HepG2 (cell line): ENCODE measurements around the gene PDLIM7. TPM values are rescaled to one million over a fixed set of nuclear protein-coding genes. Genes with fewer than 3 reads are reported as not detected.

Experiments
- E2F1 ChIP-seq: sonication (generic); formaldehyde crosslinking; IDR thresholded peaks from 2 replicates; pipeline ENCODE4 v1.5.0; 2020; ENCODE audit warnings: missing genetic modification reagents
- EEA1 ChIP-seq: sonication (generic); formaldehyde crosslinking; IDR thresholded peaks from 2 replicates; pipeline ENCODE4 v1.5.1; 2020; ENCODE audit warnings: mild to moderate bottlenecking, missing genetic modification reagents, borderline replicate concordance
- IRF2 ChIP-seq: IDR thresholded peaks from 2 replicates; pipeline ENCODE4 v1.6.1; 2018; ENCODE audit warnings: missing genetic modification reagents, missing compliant biosample characterization
- MLLT10 ChIP-seq: sonication (generic); formaldehyde crosslinking; IDR thresholded peaks from 2 replicates; pipeline ENCODE4 v1.4.0; 2020; ENCODE audit warnings: missing genetic modification reagents
- ZBTB3 ChIP-seq: sonication (generic); formaldehyde crosslinking; IDR thresholded peaks from 2 replicates; pipeline ENCODE4 v1.4.0; 2020; ENCODE audit warnings: low read depth, mild to moderate bottlenecking, moderate library complexity, missing genetic modification reagents, borderline replicate concordance
- ZFP82 ChIP-seq: sonication (generic); formaldehyde crosslinking; IDR thresholded peaks from 2 replicates; pipeline ENCODE4 v1.5.1; 2020; ENCODE audit warnings: mild to moderate bottlenecking, missing genetic modification reagents, borderline replicate concordance
- ZKSCAN8 ChIP-seq: IDR thresholded peaks from 2 replicates; pipeline ENCODE4 v1.6.1; 2016; ENCODE audit warnings: borderline replicate concordance, missing genetic modification reagents, missing compliant biosample characterization
- ZNF143 ChIP-seq: sonication (generic); formaldehyde crosslinking; IDR thresholded peaks from 2 replicates; pipeline ENCODE4 v1.4.0; 2020; ENCODE audit warnings: missing genetic modification reagents
- ZNF414 ChIP-seq: sonication (generic); formaldehyde crosslinking; IDR thresholded peaks from 2 replicates; pipeline ENCODE4 v1.5.0; 2020; ENCODE audit warnings: missing genetic modification reagents
- ZNF501 ChIP-seq: sonication (generic); formaldehyde crosslinking; IDR thresholded peaks from 2 replicates; pipeline ENCODE4 v1.5.1; 2020; ENCODE audit warnings: mild to moderate bottlenecking, moderate library complexity, missing genetic modification reagents
- ZNF713 ChIP-seq: sonication (generic); formaldehyde crosslinking; IDR thresholded peaks from 2 replicates; pipeline ENCODE4 v1.4.0; 2020; ENCODE audit warnings: mild to moderate bottlenecking, missing genetic modification reagents
- ZNF792 ChIP-seq: IDR thresholded peaks from 2 replicates; pipeline ENCODE4 v1.6.1; 2016
- ZNF878 ChIP-seq: sonication (generic); formaldehyde crosslinking; IDR thresholded peaks from 2 replicates; pipeline ENCODE4 v1.8.1; 2023; ENCODE audit warnings: mild to moderate bottlenecking, missing genetic modification reagents, moderate library complexity
- polyA plus RNA-seq, 8 experiments: library from polyadenylated mRNA; depleted of rRNA in 3 of 8; stranded (reverse) in 7 of 8; unstranded in 1 of 8; fragments of >200 nt; fragmentation: Illumina TruSeq in 4 of 8; extraction: Trizol in 4 of 8; gene quantifications; 2 replicates each; pipeline versions ENCODE4 v1.2.1 to v1.2.3, GENCODE V29; 2011 to 2016; ENCODE audit warnings: low read depth in 4 of 8, missing spikeins in 1 of 8, mixed read lengths in 1 of 8; ENCODE audit not compliant: insufficient read depth in 1 of 8
- total RNA-seq, 5 experiments: library from RNA; depleted of rRNA; stranded (reverse); fragments of >200 nt; fragmentation: Illumina TruSeq; extraction: Trizol; gene quantifications; 2 replicates each; pipeline ENCODE4 v1.2.3, GENCODE V29; 2016; ENCODE audit warnings: low read depth in 1 of 5
- TF ChIP-seq, protein P1 (sequence below): sonication (generic); formaldehyde crosslinking; IDR thresholded peaks from 2 replicates; pipeline ENCODE4 v1.4.0; 2020; ENCODE audit warnings: mild to moderate bottlenecking, missing genetic modification reagents, borderline replicate concordance

PDLIM7 gene
- total and polyA plus RNA-seq, 2 of the 13 experiments (the other 11 are each of a cell fraction or from before 2014, with no cell fraction given) = 21.1 to 31.3 TPM

DNA sequence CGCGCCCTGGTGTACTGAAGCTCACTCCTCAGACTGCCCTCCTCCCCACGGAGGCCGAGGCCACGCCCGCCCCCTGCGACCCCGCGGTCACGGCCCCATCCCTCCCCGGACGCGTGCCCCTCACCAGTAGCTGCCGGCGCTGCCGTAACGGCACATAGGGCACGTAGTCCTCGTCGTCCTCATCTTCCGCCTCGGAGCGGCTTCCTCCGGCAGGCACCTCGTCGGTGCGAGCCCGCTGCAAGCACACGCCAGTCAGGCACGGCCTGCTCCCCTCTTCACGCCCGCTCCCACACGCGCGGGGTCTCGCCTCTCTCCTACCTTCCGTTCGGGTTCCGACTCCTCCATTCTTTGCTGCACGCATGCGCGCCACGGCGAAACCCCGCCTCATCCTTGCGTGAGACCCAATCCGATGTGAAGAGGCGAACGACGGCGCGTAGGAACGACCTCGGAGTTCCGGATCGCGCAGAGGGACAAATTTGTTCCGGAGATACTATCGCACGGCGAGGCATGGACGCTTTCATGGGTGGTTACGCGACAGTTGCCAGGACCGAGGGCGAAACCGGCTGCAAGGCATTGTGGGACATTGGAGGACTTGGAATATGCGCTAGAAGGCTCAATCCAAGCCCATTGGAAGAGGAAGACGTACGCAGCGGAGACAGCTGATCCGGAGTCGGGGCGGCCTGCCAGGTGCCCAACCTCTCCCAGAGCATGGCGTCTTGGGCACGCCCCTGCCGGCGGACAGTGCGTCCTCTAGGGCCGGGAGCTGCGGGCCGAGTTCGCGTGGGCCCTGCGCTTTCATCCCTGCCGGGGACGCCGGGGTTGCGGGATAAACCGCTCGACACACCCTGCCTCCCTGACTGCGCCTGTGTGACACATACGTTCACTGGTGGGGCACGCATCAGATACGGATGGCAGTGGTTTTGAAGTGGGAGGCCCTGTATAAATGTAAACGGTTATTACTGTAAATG is 19.5 kb upstream of the PDLIM7 start, which contains the start of gene DDX41 (continued):
- TF ChIP-seq, protein P1, sequence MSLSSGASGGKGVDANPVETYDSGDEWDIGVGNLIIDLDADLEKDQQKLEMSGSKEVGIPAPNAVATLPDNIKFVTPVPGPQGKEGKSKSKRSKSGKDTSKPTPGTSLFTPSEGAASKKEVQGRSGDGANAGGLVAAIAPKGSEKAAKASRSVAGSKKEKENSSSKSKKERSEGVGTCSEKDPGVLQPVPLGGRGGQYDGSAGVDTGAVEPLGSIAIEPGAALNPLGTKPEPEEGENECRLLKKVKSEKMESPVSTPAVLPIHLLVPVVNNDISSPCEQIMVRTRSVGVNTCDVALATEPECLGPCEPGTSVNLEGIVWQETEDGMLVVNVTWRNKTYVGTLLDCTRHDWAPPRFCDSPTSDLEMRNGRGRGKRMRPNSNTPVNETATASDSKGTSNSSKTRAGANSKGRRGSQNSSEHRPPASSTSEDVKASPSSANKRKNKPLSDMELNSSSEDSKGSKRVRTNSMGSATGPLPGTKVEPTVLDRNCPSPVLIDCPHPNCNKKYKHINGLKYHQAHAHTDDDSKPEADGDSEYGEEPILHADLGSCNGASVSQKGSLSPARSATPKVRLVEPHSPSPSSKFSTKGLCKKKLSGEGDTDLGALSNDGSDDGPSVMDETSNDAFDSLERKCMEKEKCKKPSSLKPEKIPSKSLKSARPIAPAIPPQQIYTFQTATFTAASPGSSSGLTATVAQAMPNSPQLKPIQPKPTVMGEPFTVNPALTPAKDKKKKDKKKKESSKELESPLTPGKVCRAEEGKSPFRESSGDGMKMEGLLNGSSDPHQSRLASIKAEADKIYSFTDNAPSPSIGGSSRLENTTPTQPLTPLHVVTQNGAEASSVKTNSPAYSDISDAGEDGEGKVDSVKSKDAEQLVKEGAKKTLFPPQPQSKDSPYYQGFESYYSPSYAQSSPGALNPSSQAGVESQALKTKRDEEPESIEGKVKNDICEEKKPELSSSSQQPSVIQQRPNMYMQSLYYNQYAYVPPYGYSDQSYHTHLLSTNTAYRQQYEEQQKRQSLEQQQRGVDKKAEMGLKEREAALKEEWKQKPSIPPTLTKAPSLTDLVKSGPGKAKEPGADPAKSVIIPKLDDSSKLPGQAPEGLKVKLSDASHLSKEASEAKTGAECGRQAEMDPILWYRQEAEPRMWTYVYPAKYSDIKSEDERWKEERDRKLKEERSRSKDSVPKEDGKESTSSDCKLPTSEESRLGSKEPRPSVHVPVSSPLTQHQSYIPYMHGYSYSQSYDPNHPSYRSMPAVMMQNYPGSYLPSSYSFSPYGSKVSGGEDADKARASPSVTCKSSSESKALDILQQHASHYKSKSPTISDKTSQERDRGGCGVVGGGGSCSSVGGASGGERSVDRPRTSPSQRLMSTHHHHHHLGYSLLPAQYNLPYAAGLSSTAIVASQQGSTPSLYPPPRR (CRISPR knock-in tag) = 0 out of 2 replicates have a peak, but pooled peaks have one; percentile 63
- TF ChIP-seq EEA1 (no peak), ZKSCAN8 (CRISPR knock-in tag) (peak; percentile 86; the same call in 1 of the 2 replicates), ZNF143 (CRISPR knock-in tag) (peak; percentile 89), ZNF878 (CRISPR knock-in tag) (no peak), IRF2 (peak; percentile 96), ZNF792 (CRISPR knock-in tag) (peak; percentile 95), MLLT10 (CRISPR knock-in tag) (no peak), ZNF501 (peak; percentile 72), ZFP82 (no peak; the same call in 1 of the 2 replicates), ZBTB3 (CRISPR knock-in tag) (0 out of 2 replicates have a peak, but pooled peaks have one; percentile 71), ZNF713 (CRISPR knock-in tag) (peak; percentile 95; the same call in 1 of the 2 replicates), E2F1 (CRISPR knock-in tag) (peak; percentile 75), ZNF414 (CRISPR knock-in tag) (no peak)
